Parathyroid adenoma (tissue), 2 donors: Measurements from ENCODE around the gene CASKIN2.

ENCODE experiments used
- H2AFZ ChIP-seq: fragments of 300-600 bp; sonication (generic); one replicate; pipeline ENCODE4 v1.7.0; 2017; ENCODE audit warnings: antibody characterized with exemption, mild to moderate bottlenecking
- H3K27ac ChIP-seq: fragments of 300-600 bp; sonication (generic); one replicate; pipeline ENCODE4 v1.7.0; 2017
- H3K27me3 ChIP-seq: fragments of 300-600 bp; sonication (generic); one replicate; pipeline ENCODE4 v1.7.0; 2017; ENCODE audit warnings: low read length; ENCODE audit not compliant: control insufficient read depth, insufficient read depth
- H3K36me3 ChIP-seq: fragments of 300-600 bp; sonication (generic); one replicate; pipeline ENCODE4 v1.7.0; 2017; ENCODE audit warnings: low read length; ENCODE audit not compliant: control insufficient read depth, insufficient read depth
- H3K4me1 ChIP-seq: fragments of 300-600 bp; sonication (generic); one replicate; pipeline ENCODE4 v1.7.0; 2017; ENCODE audit warnings: control low read depth
- H3K4me2 ChIP-seq: fragments of 300-600 bp; sonication (generic); one replicate; pipeline ENCODE4 v1.7.0; 2017; ENCODE audit warnings: low read length
- H3K4me3 ChIP-seq: fragments of 300-600 bp; sonication (generic); one replicate; pipeline ENCODE4 v1.7.0; 2017; ENCODE audit warnings: low read depth, low read length
- H3K79me2 ChIP-seq: fragments of 300-600 bp; sonication (generic); one replicate; pipeline ENCODE4 v1.7.0; 2017; ENCODE audit warnings: control low read depth
- H3K9ac ChIP-seq: fragments of 300-600 bp; sonication (generic); one replicate; pipeline ENCODE4 v1.7.0; 2017; ENCODE audit warnings: mild to moderate bottlenecking
- H3K9me3 ChIP-seq: fragments of 300-600 bp; sonication (generic); one replicate; pipeline ENCODE4 v1.7.0; 2017; ENCODE audit warnings: low read length; ENCODE audit not compliant: control insufficient read depth
- CTCF ChIP-seq: fragments of 300-600 bp; sonication (generic); IDR thresholded peaks from one replicate; pipeline ENCODE4 v1.7.0; 2017; ENCODE audit warnings: antibody characterized with exemption, mild to moderate bottlenecking
- donor health status: primary hyperparathyroidism.

Gene CASKIN2

GRCh38 chr17:75454193-75454592, 61.1 kb downstream of the CASKIN2 start:
- H3K79me2 ChIP-seq = peaks cover 14% of the 10 kb centered on the region
- H3K27ac ChIP-seq = no peak overlapping the region
- H3K9ac ChIP-seq = no peak overlapping the region
- H3K4me1 ChIP-seq = peaks cover 5% of the 10 kb centered on the region
- H3K27me3 ChIP-seq = no peaks in the 10 kb centered on the region
- no peak overlapping the region for H3K4me3 ChIP-seq
- no peak overlapping the region for H2AFZ ChIP-seq
- no peaks in the 10 kb centered on the region for H3K9me3 ChIP-seq
- H3K4me2 ChIP-seq = no peak overlapping the region
- no peak for TF ChIP-seq CTCF
- H3K36me3 ChIP-seq = no peaks in the 10 kb centered on the region

- TF ChIP-seq CTCF = no peak
- H3K27me3 ChIP-seq = no peaks in the 10 kb centered on the region
- H2AFZ ChIP-seq = no peak overlapping the region
- H3K79me2 ChIP-seq = no peaks in the 10 kb centered on the region
- H3K9ac ChIP-seq = no peak overlapping the region
- no peak overlapping the region for H3K4me3 ChIP-seq
- no peak overlapping the region for H3K4me2 ChIP-seq
- H3K4me1 ChIP-seq = no peaks in the 10 kb centered on the region
- H3K27ac ChIP-seq = no peak overlapping the region
- no peaks in the 10 kb centered on the region for H3K9me3 ChIP-seq
- H3K36me3 ChIP-seq = no peaks in the 10 kb centered on the region
Observed at GRCh38 chr17:75450270-75450669, 65.1 kb downstream of the CASKIN2 start.
